ENCODE measurements around the gene CTU1.

DNA sequence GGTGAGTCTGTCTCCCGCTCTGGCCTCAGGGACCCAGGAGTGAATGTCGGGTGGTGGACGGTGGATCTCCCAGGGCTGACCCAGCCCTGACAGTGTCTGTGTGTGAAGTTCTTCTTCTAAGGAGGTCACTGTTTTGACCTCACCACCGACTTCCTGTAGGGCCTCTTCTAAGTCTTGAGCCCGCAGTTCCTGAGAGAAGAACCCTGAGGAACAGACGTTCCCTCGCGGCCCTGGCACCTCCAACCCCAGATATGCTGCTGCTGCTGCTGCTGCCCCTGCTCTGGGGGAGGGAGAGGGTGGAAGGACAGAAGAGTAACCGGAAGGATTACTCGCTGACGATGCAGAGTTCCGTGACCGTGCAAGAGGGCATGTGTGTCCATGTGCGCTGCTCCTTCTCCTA, 33.9 kb upstream of the CTU1 start, which contains the start of gene SIGLEC7:
- TF ChIP-seq POLR2A (IDR thresholded peaks at IDR 0.05) = peak in 1 of 3 donors; percentile 48
- TF ChIP-seq, protein P1, sequence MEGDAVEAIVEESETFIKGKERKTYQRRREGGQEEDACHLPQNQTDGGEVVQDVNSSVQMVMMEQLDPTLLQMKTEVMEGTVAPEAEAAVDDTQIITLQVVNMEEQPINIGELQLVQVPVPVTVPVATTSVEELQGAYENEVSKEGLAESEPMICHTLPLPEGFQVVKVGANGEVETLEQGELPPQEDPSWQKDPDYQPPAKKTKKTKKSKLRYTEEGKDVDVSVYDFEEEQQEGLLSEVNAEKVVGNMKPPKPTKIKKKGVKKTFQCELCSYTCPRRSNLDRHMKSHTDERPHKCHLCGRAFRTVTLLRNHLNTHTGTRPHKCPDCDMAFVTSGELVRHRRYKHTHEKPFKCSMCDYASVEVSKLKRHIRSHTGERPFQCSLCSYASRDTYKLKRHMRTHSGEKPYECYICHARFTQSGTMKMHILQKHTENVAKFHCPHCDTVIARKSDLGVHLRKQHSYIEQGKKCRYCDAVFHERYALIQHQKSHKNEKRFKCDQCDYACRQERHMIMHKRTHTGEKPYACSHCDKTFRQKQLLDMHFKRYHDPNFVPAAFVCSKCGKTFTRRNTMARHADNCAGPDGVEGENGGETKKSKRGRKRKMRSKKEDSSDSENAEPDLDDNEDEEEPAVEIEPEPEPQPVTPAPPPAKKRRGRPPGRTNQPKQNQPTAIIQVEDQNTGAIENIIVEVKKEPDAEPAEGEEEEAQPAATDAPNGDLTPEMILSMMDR (IDR thresholded peaks at IDR 0.05) = no peak

All from body of pancreas (tissue), 4 donors.